Common myeloid progenitor, CD34-positive (primary cell): ENCODE results near the gene TLL2. TPM values are rescaled to one million over a fixed set of nuclear protein-coding genes. Genes with fewer than 3 reads are reported as not detected.

Experiments used
- CTCF ChIA-PET: fragments of 350-600 bp; sonication (Branson Sonifier 250); formaldehyde crosslinking; loops from one replicate; lab custom pipeline; 2021; ENCODE audit warnings: antibody characterized with exemption; lab: Charles Lee
- POLR2A ChIA-PET: fragments of 350-600 bp; sonication (Branson Sonifier 250); formaldehyde crosslinking; loops from one replicate; lab custom pipeline; 2021; ENCODE audit warnings: antibody characterized with exemption; lab: Charles Lee
- DNase-seq, 3 donors: peaks; one replicate each; pipeline versions ENCODE4 v3.0.0 to v3.0.0-alpha.2; 2013
- H3K27ac ChIP-seq, 2 experiments: 1 replicate in 1 of 2; 2 replicates in 1 of 2; pipeline ENCODE4 v1.7.0; 2013; ENCODE audit warnings: inconsistent platforms in 2 of 2, low read length in 2 of 2, mild to moderate bottlenecking in 2 of 2, low read depth in 1 of 2, moderate library complexity in 1 of 2; ENCODE audit not compliant: severe bottlenecking in 2 of 2, insufficient read depth in 1 of 2, poor library complexity in 1 of 2
- H3K27me3 ChIP-seq, 5 experiments: replicated peaks in 2 of 5; 1 replicate in 3 of 5; 2 replicates in 2 of 5; pipeline versions ENCODE4 v1.6.1 to v1.7.0; 2013; ENCODE audit warnings: low read length in 4 of 5, mild to moderate bottlenecking in 2 of 5, moderate library complexity in 2 of 5, inconsistent platforms in 1 of 5; ENCODE audit not compliant: insufficient read depth in 5 of 5, control insufficient read depth in 4 of 5
- H3K36me3 ChIP-seq, 4 experiments: 1 replicate in 2 of 4; 2 replicates in 2 of 4; pipeline versions ENCODE4 v1.6.1 to v1.7.0; 2013; ENCODE audit warnings: low read length in 3 of 4, control low read depth in 1 of 4, mild to moderate bottlenecking in 1 of 4; ENCODE audit not compliant: control insufficient read depth in 4 of 4, insufficient read depth in 4 of 4
- H3K4me1 ChIP-seq, 4 experiments: 1 replicate in 3 of 4; 2 replicates in 1 of 4; pipeline versions ENCODE4 v1.6.1 to v1.7.1; 2013; ENCODE audit warnings: low read length in 3 of 4, mild to moderate bottlenecking in 3 of 4, control low read depth in 1 of 4, inconsistent platforms in 1 of 4, moderate library complexity in 1 of 4; ENCODE audit not compliant: control insufficient read depth in 4 of 4, insufficient read depth in 4 of 4; ENCODE audit errors: control extremely low read depth in 1 of 4
- H3K4me3 ChIP-seq, 7 experiments: 1 replicate in 4 of 7; 2 replicates in 3 of 7; pipeline versions ENCODE4 v1.5.1 to v1.7.0; 2013; ENCODE audit warnings: mild to moderate bottlenecking in 7 of 7, low read length in 6 of 7, moderate library complexity in 6 of 7, inconsistent platforms in 2 of 7, low read depth in 2 of 7, control low read depth in 1 of 7; ENCODE audit not compliant: insufficient read depth in 4 of 7, control insufficient read depth in 1 of 7; ENCODE audit errors: extremely low read depth in 1 of 7
- H3K9me3 ChIP-seq, 5 experiments: 1 replicate in 4 of 5; 2 replicates in 1 of 5; pipeline versions ENCODE4 v1.6.1 to v1.7.1; 2013; ENCODE audit warnings: low read length in 4 of 5, mild to moderate bottlenecking in 2 of 5, inconsistent platforms in 1 of 5, low read depth in 1 of 5, moderate library complexity in 1 of 5; ENCODE audit not compliant: control insufficient read depth in 4 of 5, insufficient read depth in 2 of 5; ENCODE audit errors: control extremely low read depth in 1 of 5
- WGBS: methylation state at CpG from one replicate; pipeline ENCODE4 v1.1.5; 2013; ENCODE audit not compliant: insufficient coverage; 5-methylcytosine and 5-hydroxymethylcytosine counted together
- polyA plus RNA-seq: library from polyadenylated mRNA; unstranded; fragments of 120-200 nt; gene quantifications from one replicate; pipeline ENCODE4 v1.2.1, GENCODE V29; 2013

The TLL2 gene
- polyA plus RNA-seq: 0.03 TPM

GRCh38 chr10:96513698-96514561 lies at the start of gene TLL2:
TSS of gene TLL2 (minus strand) at chr10:96513926. CDS start at chr10:96513685, 241 bp downstream.
- Histone ChIP-seq H3K4me3 (peak within 1 kb of the TSS; percentile 40 to 73 (median 64)), H3K9me3 (no peaks in the 10 kb centered on the region), H3K4me1 (peaks cover 0 to 24% (median 23%) of the 10 kb centered on the region in 4 experiments), H3K27me3 (peaks cover 7 to 64% (median 30%) of the 10 kb centered on the region in 5 experiments), H3K36me3 (peaks cover 0 to 5% (median 2%) of the 10 kb centered on the region in 4 experiments), H3K27ac (no peak within 1 kb of the TSS)
- ChIA-PET CTCF (interaction anchor here (0.8 to 3.1 kb wide), 7 partner anchors 9 to 139 kb away, joined by 3 to 20 read pairs (median 6); no protein-coding TSS in a partner anchor), POLR2A (interaction anchor here (0.7 to 1.1 kb wide), 2 partner anchors 9 to 95 kb away, joined by 3 read pairs; no protein-coding TSS in a partner anchor)
- WGBS: 2% methylated on average over 65 of the region's 68 CpGs
- DNase-seq: peak; percentile 72 to 85 (median 77)

GRCh38 chr10:96560966-96561887 lies 47.5 kb upstream of the TLL2 start:
- Histone ChIP-seq H3K27ac (no peak overlapping the region), H3K36me3 (peaks cover 10 to 63% (median 33%) of the 10 kb centered on the region in 4 experiments), H3K27me3 (no peaks in the 10 kb centered on the region), H3K9me3 (no peaks in the 10 kb centered on the region), H3K4me3 (no peak overlapping the region), H3K4me1 (no peaks in the 10 kb centered on the region)
- WGBS: no CpG with 5 or more reads among the region's 3 CpGs
- ChIA-PET CTCF (interaction anchor here (0.9 to 1.4 kb wide), 2 partner anchors 11 to 13 kb away, joined by 3 to 7 read pairs; no protein-coding TSS in a partner anchor), POLR2A (interaction anchor here (0.6 kb wide), 1 partner anchor 20 kb away, joined by 3 read pairs; no protein-coding TSS in a partner anchor)
- DNase-seq: no peak

GRCh38 chr10:96560489-96560888 lies 46.8 kb upstream of the TLL2 start:
- H3K4me3 ChIP-seq: no peak overlapping the region
- POLR2A ChIA-PET: no interaction called here
- no peaks in the 10 kb centered on the region for H3K4me1 ChIP-seq
- H3K36me3 ChIP-seq: peaks cover 10 to 63% (median 33%) of the 10 kb centered on the region in 4 experiments
- H3K27me3 ChIP-seq: no peaks in the 10 kb centered on the region
- DNase-seq: no peak
- CTCF ChIA-PET: no interaction called here
- no peaks in the 10 kb centered on the region for H3K9me3 ChIP-seq
- WGBS: 100% methylated on average over 1 of the region's 2 CpGs
- H3K27ac ChIP-seq: no peak overlapping the region

GRCh38 chr10:96556003-96556402 lies 42.3 kb upstream of the TLL2 start:
- DNase-seq: peak; percentile 30 to 59 (median 54)
- Histone ChIP-seq H3K36me3 (peaks cover 15 to 54% (median 36%) of the 10 kb centered on the region in 4 experiments), H3K27ac (no peak overlapping the region), H3K4me3 (no peak overlapping the region), H3K4me1 (no peaks in the 10 kb centered on the region), H3K27me3 (no peaks in the 10 kb centered on the region), H3K9me3 (no peaks in the 10 kb centered on the region)
- ChIA-PET CTCF (interaction anchor here (0.9 to 2.4 kb wide), 10 partner anchors 10 to 181 kb away, joined by 3 to 10 read pairs (median 4); no protein-coding TSS in a partner anchor), POLR2A (no interaction called here)
- 86% methylated on average over 1 of the region's 1 CpG for WGBS

DNA sequence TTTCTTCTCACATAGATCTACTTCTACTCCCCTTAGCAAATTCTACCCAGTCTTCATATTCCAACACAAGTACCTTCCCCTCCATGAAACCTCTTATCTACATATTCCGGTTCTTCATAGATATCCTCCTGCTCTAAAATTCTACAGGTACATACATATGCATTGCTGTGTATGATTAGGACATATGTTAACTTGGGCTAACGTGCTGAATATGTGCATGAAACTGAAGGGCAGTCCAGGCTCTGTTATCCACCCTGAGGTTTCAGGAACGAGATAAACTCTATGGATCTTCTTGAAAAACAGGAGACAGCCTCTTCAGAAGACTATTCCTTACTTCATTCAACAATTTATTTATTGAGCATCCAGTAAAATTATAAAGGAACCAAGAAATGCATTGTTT lies 41.6 kb upstream of the TLL2 start:
- no peak overlapping the region for H3K4me3 ChIP-seq
- no peaks in the 10 kb centered on the region for H3K27me3 ChIP-seq
- CTCF ChIA-PET: interaction anchor here (1.0 to 1.4 kb wide), 2 partner anchors 161 to 181 kb away, joined by 4 to 5 read pairs; no protein-coding TSS in a partner anchor
- no peak overlapping the region for H3K27ac ChIP-seq
- WGBS: 100% methylated on average over 2 of the region's 3 CpGs
- DNase-seq: no peak
- H3K4me1 ChIP-seq: no peaks in the 10 kb centered on the region
- no peaks in the 10 kb centered on the region for H3K9me3 ChIP-seq
- POLR2A ChIA-PET: no interaction called here
- H3K36me3 ChIP-seq: peaks cover 16 to 50% (median 37%) of the 10 kb centered on the region in 4 experiments

GRCh38 chr10:96548589-96548988 lies 34.9 kb upstream of the TLL2 start:
- POLR2A ChIA-PET: no interaction called here
- Histone ChIP-seq H3K4me1 (no peaks in the 10 kb centered on the region), H3K27me3 (no peaks in the 10 kb centered on the region), H3K4me3 (no peak overlapping the region), H3K27ac (no peak overlapping the region), H3K9me3 (no peaks in the 10 kb centered on the region), H3K36me3 (peaks cover 20 to 61% (median 42%) of the 10 kb centered on the region in 4 experiments)
- no CpG with 5 or more reads among the region's 5 CpGs for WGBS
- peak in 2 of 3 donors; percentile 10 to 13 for DNase-seq
- CTCF ChIA-PET: interaction anchor here (0.6 kb wide), 1 partner anchor 33 kb away, joined by 4 read pairs; no protein-coding TSS in a partner anchor
